H1 (cell line): ENCODE results near the gene PPP1R2. TPM values are rescaled to one million over a fixed set of nuclear protein-coding genes. Genes with fewer than 3 reads are reported as not detected.

Experiments
- CTCF ChIA-PET: fragments of 300-600 bp; sonication (Branson Sonifier 250); formaldehyde crosslinking; loops from one replicate; lab custom pipeline; 2021; ENCODE audit not compliant: partially characterized antibody; lab: Charles Lee
- POLR2A ChIA-PET: fragments of 300-600 bp; sonication (Branson Sonifier 250); formaldehyde crosslinking; loops from one replicate; lab custom pipeline; 2021; ENCODE audit warnings: inconsistent platforms; ENCODE audit not compliant: partially characterized antibody; lab: Charles Lee
- DNase-seq, 2 experiments: peaks; one replicate each; pipeline versions ENCODE4 v3.0.0 to v3.0.0-alpha.2; 2010 to 2022; ENCODE audit warnings: low spot score in 2 of 2, low read depth in 1 of 2, mixed read lengths in 1 of 2
- FAIRE-seq: peaks from 2 replicates; lab custom pipeline; 2011; peaks lifted over from hg19 to GRCh38; lab: Jason Lieb, UNC
- H2AFZ ChIP-seq: 2 replicates; pipeline ENCODE4 v1.8.1; 2012; ENCODE audit warnings: low read length, inconsistent platforms
- H2AK5ac ChIP-seq: 2 replicates; pipeline ENCODE4 v1.6.1; 2013; ENCODE audit warnings: low read depth, low read length
- H2BK120ac ChIP-seq: replicated peaks from 2 replicates; pipeline ENCODE3; 2013; ENCODE audit warnings: low read depth, low read length, inconsistent platforms
- H2BK12ac ChIP-seq: 2 replicates; pipeline ENCODE4 v1.6.1; 2013; ENCODE audit warnings: low read depth, low read length
- H2BK15ac ChIP-seq: 2 replicates; pipeline ENCODE4 v1.6.1; 2013; ENCODE audit warnings: low read length
- H2BK20ac ChIP-seq: 2 replicates; pipeline ENCODE4 v1.6.1; 2013; ENCODE audit warnings: low read length
- H2BK5ac ChIP-seq: 2 replicates; pipeline ENCODE4 v1.6.1; 2013; ENCODE audit warnings: low read depth, low read length
- H3K14ac ChIP-seq: 2 replicates; pipeline ENCODE4 v1.6.1; 2013; ENCODE audit warnings: inconsistent platforms; ENCODE audit not compliant: insufficient read length
- H3K18ac ChIP-seq: 2 replicates; pipeline ENCODE4 v1.6.1; 2013; ENCODE audit warnings: low read length; ENCODE audit errors: extremely low read depth
- H3K23ac ChIP-seq: 2 replicates; pipeline ENCODE4 v1.6.1; 2013; ENCODE audit warnings: inconsistent platforms; ENCODE audit not compliant: insufficient read length
- H3K23me2 ChIP-seq: 2 replicates; pipeline ENCODE4 v1.6.1; 2013; ENCODE audit warnings: low read depth, low read length
- H3K27ac ChIP-seq: 2 replicates; pipeline ENCODE4 v1.6.1; 2011; ENCODE audit warnings: low read depth, low read length, inconsistent platforms
- H3K27me3 ChIP-seq, 4 experiments: replicated peaks in 1 of 4; 1 replicate in 1 of 4; 2 replicates in 3 of 4; pipeline versions ENCODE4 v1.6.1 to v1.8.1; 2011 to 2013; ENCODE audit warnings: low read length in 3 of 4, mild to moderate bottlenecking in 3 of 4, inconsistent platforms in 2 of 4, mixed read lengths in 2 of 4, moderate library complexity in 1 of 4; ENCODE audit not compliant: control insufficient read depth in 3 of 4, insufficient read depth in 3 of 4; ENCODE audit errors: extremely low read depth in 1 of 4
- H3K36me3 ChIP-seq, 4 experiments: 2 replicates each; pipeline versions ENCODE4 v1.6.1 to v1.8.1; 2011 to 2013; ENCODE audit warnings: mild to moderate bottlenecking in 4 of 4, low read length in 3 of 4, moderate library complexity in 2 of 4, control low read depth in 1 of 4, inconsistent platforms in 1 of 4; ENCODE audit not compliant: insufficient read depth in 4 of 4, control insufficient read depth in 2 of 4
- H3K4ac ChIP-seq: replicated peaks from 2 replicates; pipeline ENCODE3; 2013; ENCODE audit warnings: low read length, low read depth, mixed read lengths, inconsistent platforms; ENCODE audit not compliant: insufficient read length
- H3K4me1 ChIP-seq, 4 experiments: replicated peaks in 1 of 4; 1 replicate in 1 of 4; 2 replicates in 3 of 4; pipeline versions ENCODE4 v1.6.1 to v1.8.1; 2011 to 2013; ENCODE audit warnings: low read length in 3 of 4, inconsistent platforms in 2 of 4, mixed read lengths in 1 of 4; ENCODE audit not compliant: insufficient read depth in 4 of 4, control insufficient read depth in 3 of 4
- H3K4me2 ChIP-seq, 2 experiments: 2 replicates each; pipeline versions ENCODE4 v1.6.1 to v1.8.1; 2011 to 2013; ENCODE audit warnings: low read depth in 2 of 2, low read length in 2 of 2, control low read depth in 1 of 2, inconsistent platforms in 1 of 2, mild to moderate bottlenecking in 1 of 2; ENCODE audit not compliant: insufficient read depth in 1 of 2
- H3K4me3 ChIP-seq, 4 experiments: fragments of 200-600, 300-600 bp in 1 of 4; sonication (generic), shearing (Covaris generic), sonication (Bioruptor Twin) in 1 of 4; 2 replicates each; pipeline versions ENCODE4 v1.5.1 to v1.8.1; 2011 to 2016; ENCODE audit warnings: low read length in 4 of 4, low read depth in 3 of 4, control low read depth in 2 of 4, inconsistent platforms in 2 of 4, mild to moderate bottlenecking in 2 of 4, mixed read lengths in 1 of 4, moderate library complexity in 1 of 4; ENCODE audit not compliant: insufficient read depth in 2 of 4; ENCODE audit errors: extremely low read depth in 1 of 4
- H3K56ac ChIP-seq: replicated peaks from 2 replicates; pipeline ENCODE3; 2013; ENCODE audit warnings: low read depth, mild to moderate bottlenecking, mixed read lengths, low read length, inconsistent platforms; ENCODE audit not compliant: insufficient read length
- H3K79me1 ChIP-seq: 2 replicates; pipeline ENCODE4 v1.6.1; 2013; ENCODE audit warnings: low read depth, low read length, control low read depth
- H3K79me2 ChIP-seq, 2 experiments: 2 replicates each; pipeline versions ENCODE4 v1.6.1 to v1.8.1; 2012 to 2013; ENCODE audit warnings: low read length in 2 of 2, mild to moderate bottlenecking in 2 of 2, inconsistent platforms in 1 of 2; ENCODE audit not compliant: insufficient read depth in 2 of 2, control insufficient read depth in 1 of 2
- H3K9ac ChIP-seq, 4 experiments: replicated peaks in 1 of 4; 1 replicate in 1 of 4; 2 replicates in 3 of 4; pipeline versions ENCODE4 v1.6.1 to v1.8.1; 2011 to 2013; ENCODE audit warnings: low read depth in 3 of 4, low read length in 3 of 4, control low read depth in 2 of 4, mild to moderate bottlenecking in 2 of 4, moderate library complexity in 2 of 4, inconsistent platforms in 1 of 4; ENCODE audit errors: extremely low read depth in 1 of 4
- H3K9me3 ChIP-seq, 2 experiments: 2 replicates each; pipeline versions ENCODE4 v1.6.1 to v1.8.1; 2012 to 2013; ENCODE audit warnings: mild to moderate bottlenecking in 2 of 2, moderate library complexity in 2 of 2, control low read depth in 1 of 2, inconsistent platforms in 1 of 2, low read depth in 1 of 2, low read length in 1 of 2, mixed read lengths in 1 of 2; ENCODE audit not compliant: insufficient read depth in 2 of 2
- H4K20me1 ChIP-seq, 2 experiments: replicated peaks in 1 of 2; 2 replicates each; pipeline versions ENCODE3 to v1.8.1; 2011 to 2013; ENCODE audit warnings: inconsistent platforms in 2 of 2, low read length in 2 of 2, mild to moderate bottlenecking in 1 of 2; ENCODE audit not compliant: insufficient read depth in 2 of 2, control insufficient read depth in 1 of 2
- H4K5ac ChIP-seq: 2 replicates; pipeline ENCODE4 v1.6.1; 2013; ENCODE audit warnings: low read length, low read depth, mixed read lengths, inconsistent platforms; ENCODE audit not compliant: insufficient read length
- H4K8ac ChIP-seq: 2 replicates; pipeline ENCODE4 v1.8.0; 2013; ENCODE audit warnings: mild to moderate bottlenecking, moderate library complexity, low read length, inconsistent platforms; ENCODE audit not compliant: insufficient read depth; ENCODE audit errors: extremely low read depth
- H4K91ac ChIP-seq: replicated peaks from 2 replicates; pipeline ENCODE3; 2013; ENCODE audit warnings: low read length, mixed read lengths, inconsistent platforms; ENCODE audit not compliant: insufficient read length
- ASH2L ChIP-seq: fragments of 200-600, 300-600 bp; sonication (generic); IDR thresholded peaks from one replicate; pipeline ENCODE4 v1.7.1; 2017; ENCODE audit warnings: low read length
- CHD1 ChIP-seq: IDR thresholded peaks from 2 replicates; pipeline ENCODE4 v1.6.1; 2012; ENCODE audit warnings: low read depth, low read length, improper control_type of control experiment
- RNF2 ChIP-seq: fragments of 200-900, 300-1000 bp; sonication (generic); IDR thresholded peaks from 2 replicates; pipeline ENCODE4 v1.7.1; 2016; ENCODE audit warnings: borderline replicate concordance, low read depth, mild to moderate bottlenecking, antibody characterized with exemption, low read length; ENCODE audit not compliant: poor library complexity, severe bottlenecking; ENCODE audit errors: missing control alignments
- SUZ12 ChIP-seq: fragments of 200-600 bp; sonication (generic); IDR thresholded peaks from 2 replicates; pipeline ENCODE4 v1.6.1; 2012; ENCODE audit warnings: mild to moderate bottlenecking, inconsistent platforms, low read length, moderate library complexity, mixed read lengths
- WGBS, 2 experiments: shearing (Covaris generic) in 1 of 2; methylation state at CpG; one replicate each; pipeline versions ENCODE4 v1.1.6 to v1.1.7; 2013 to 2015; ENCODE audit warnings: low lambda C conversion rate in 2 of 2, mixed read lengths in 2 of 2, inconsistent platforms in 1 of 2, low coverage in 1 of 2, missing lambda C conversion rate in 1 of 2; ENCODE audit not compliant: insufficient replicate concordance in 2 of 2, insufficient coverage in 1 of 2, insufficient read length in 1 of 2; ENCODE audit errors: extremely low coverage in 1 of 2, missing lambda C conversion rate in 1 of 2; 5-methylcytosine and 5-hydroxymethylcytosine counted together
- polyA plus RNA-seq, 7 experiments: library from polyadenylated mRNA; depleted of rRNA in 3 of 7; stranded (reverse) in 5 of 7; unstranded in 2 of 7; fragments of >200 nt in 5 of 7; fragments of 200-250 nt in 2 of 7; gene quantifications; 1 replicate in 5 of 7; 2 replicates in 1 of 7; 4 replicates in 1 of 7; pipeline versions ENCODE4 v1.2.1 to v1.2.3, GENCODE V29; 2011 to 2013; ENCODE audit warnings: missing spikeins in 2 of 7, mixed read lengths in 2 of 7
- total RNA-seq: library from RNA; stranded (reverse); fragmentation: NEBNext Ultra II Directional; extraction: Animal tissue kit (Norgen Biotek cat#: 25700); gene quantifications from 2 replicates; pipeline ENCODE4 v1.2.1, GENCODE V29; 2021

PPP1R2 gene
- total and polyA plus RNA-seq, 2 of the 8 experiments (the other 6 are each of a cell fraction or from before 2014, with no cell fraction given) = 14.0 to 26.5 TPM

DNA sequence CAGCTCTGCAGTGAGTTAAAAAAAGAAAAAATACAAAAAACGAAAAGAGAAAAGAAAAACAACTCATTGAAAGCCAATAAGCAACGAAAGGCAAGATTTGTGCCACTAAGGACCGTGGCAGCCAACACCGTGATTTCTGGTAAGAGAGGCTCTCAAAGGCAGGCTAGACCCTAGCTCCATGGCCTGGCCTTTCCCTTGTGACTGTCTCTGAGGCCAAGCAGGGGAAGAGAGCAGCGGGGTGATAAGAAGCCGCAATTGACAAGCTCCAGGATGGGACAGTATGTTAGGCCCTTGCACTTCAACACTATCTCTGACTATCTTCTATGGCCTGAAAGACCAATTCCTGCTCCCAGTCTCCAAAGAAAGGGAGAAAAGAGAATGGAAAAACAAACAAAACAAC, 28.2 kb upstream of the PPP1R2 start:
- CTCF ChIA-PET = interaction anchor here (1.3 to 2.5 kb wide), 4 partner anchors 12 to 301 kb away, joined by 3 to 5 read pairs (median 4); partner anchors contain the start of gene APOD
- FAIRE-seq = no peak

More for the DNA sequence above, 28.2 kb upstream of the PPP1R2 start:
- Histone ChIP-seq H2BK15ac (no peak overlapping the region), H3K79me1 (no peaks in the 10 kb centered on the region), H3K18ac (no peak overlapping the region), H3K9ac (no peak overlapping the region), H3K4me3 (no peak overlapping the region), H4K5ac (no peak overlapping the region), H3K36me3 (no peaks in the 10 kb centered on the region), H3K14ac (no peak overlapping the region), H3K4me1 (peaks cover 0 to 6% (median 3%) of the 10 kb centered on the region in 4 experiments; a peak in 4 of 7 replicates), H4K91ac (no peak overlapping the region), H3K23me2 (no peaks in the 10 kb centered on the region), H3K4ac (no peak overlapping the region), H2BK120ac (no peak overlapping the region), H2BK5ac (no peak overlapping the region), H2BK20ac (no peak overlapping the region), H2BK12ac (no peak overlapping the region), H3K27ac (no peak overlapping the region), H3K9me3 (no peaks in the 10 kb centered on the region; a peak in 1 of 4 replicates), H2AFZ (no peak overlapping the region), H4K8ac (no peak overlapping the region), H2AK5ac (no peak overlapping the region), H3K23ac (no peak overlapping the region), H3K56ac (no peak overlapping the region), H3K79me2 (no peaks in the 10 kb centered on the region), H4K20me1 (no peaks in the 10 kb centered on the region), H3K4me2 (no peak overlapping the region), H3K27me3 (no peaks in the 10 kb centered on the region)
- POLR2A ChIA-PET = no interaction called here
- DNase-seq = no peak
- WGBS, 2 experiments = 81% methylated on average over 6 of the region's 6 CpGs; no CpG with 5 or more reads in 1 of the 2 experiments
- TF ChIP-seq ASH2L (no peak), CHD1 (no peak), SUZ12 (no peak), RNF2 (no peak)
